ENCODE results near the gene LRP1B.

The LRP1B gene

GRCh38 chr2:141381946-141382345, 748.9 kb downstream of the LRP1B start:
- no peak for DNase-seq

GRCh38 chr2:141380008-141380979, 750.5 kb downstream of the LRP1B start:
- DNase-seq: no peak

GRCh38 chr2:141364821-141365220, 766.0 kb downstream of the LRP1B start:
- no peak for DNase-seq

GRCh38 chr2:141362311-141362710, 768.5 kb downstream of the LRP1B start:
- DNase-seq: no peak

GRCh38 chr2:141348481-141348880, 782.3 kb downstream of the LRP1B start:
- no peak for DNase-seq

- DNase-seq: no peak
Measured at GRCh38 chr2:141341444-141341843, 789.4 kb downstream of the LRP1B start.

- no peak for DNase-seq
Measured at GRCh38 chr2:141331127-141331526, 799.7 kb downstream of the LRP1B start.

GRCh38 chr2:141329964-141330363, 800.9 kb downstream of the LRP1B start:
- no peak for DNase-seq

GRCh38 chr2:141323571-141323970, 807.2 kb downstream of the LRP1B start:
- no peak for DNase-seq

GRCh38 chr2:141317986-141318385, 812.8 kb downstream of the LRP1B start:
- DNase-seq: no peak

- no peak for DNase-seq
Measured at GRCh38 chr2:141316606-141317005, 814.2 kb downstream of the LRP1B start.

GRCh38 chr2:141316103-141316502, 814.7 kb downstream of the LRP1B start:
- DNase-seq: no peak

GRCh38 chr2:141313972-141314371, 816.8 kb downstream of the LRP1B start:
- DNase-seq: no peak

- DNase-seq: no peak
Measured at GRCh38 chr2:141311430-141311829, 819.4 kb downstream of the LRP1B start.

- no peak for DNase-seq
Measured at GRCh38 chr2:141306368-141306767, 824.4 kb downstream of the LRP1B start.

- DNase-seq: no peak
Measured at GRCh38 chr2:141301551-141301950, 829.3 kb downstream of the LRP1B start.

GRCh38 chr2:141280037-141280436, 850.8 kb downstream of the LRP1B start:
- no peak for DNase-seq

GRCh38 chr2:141271346-141271745, 859.5 kb downstream of the LRP1B start:
- no peak for DNase-seq

GRCh38 chr2:141264848-141265247, 866.0 kb downstream of the LRP1B start:
- DNase-seq: no peak

- no peak for DNase-seq
Measured at GRCh38 chr2:141260911-141261310, 869.9 kb downstream of the LRP1B start.

GRCh38 chr2:141259683-141260082, 871.1 kb downstream of the LRP1B start:
- DNase-seq: no peak

GRCh38 chr2:141242008-141242407, 888.8 kb downstream of the LRP1B start:
- DNase-seq: no peak

- no peak for DNase-seq
Measured at GRCh38 chr2:141226560-141226959, 904.3 kb downstream of the LRP1B start.

GRCh38 chr2:141207036-141207385, 923.8 kb downstream of the LRP1B start:
- no peak for DNase-seq

- no peak for DNase-seq
Measured at GRCh38 chr2:141201016-141201565, 929.7 kb downstream of the LRP1B start.

Data from stimulated activated CD8-positive, alpha-beta memory T cell treated with anti-CD3 and anti-CD28 coated beads, Interleukin-4, amount 100 ng/mL, for 48 hours (primary cell).